Thyroid gland (tissue), 4 donors: ENCODE measurements around the gene EXOSC2.

ENCODE experiments used
- POLR2A ChIP-seq, 2 donors: fragments of 450-650 bp; IDR thresholded peaks; one replicate each; pipeline ENCODE4 v1.6.1; 2017; ENCODE audit warnings: antibody characterized with exemption in 2 of 2, mild to moderate bottlenecking in 2 of 2, moderate library complexity in 1 of 2
- TF ChIP-seq, protein P1 (sequence below), 6 experiments: fragments of 200-600 bp in 3 of 6; fragments of 450-650 bp in 3 of 6; sonication (generic) in 3 of 6; IDR thresholded peaks; one replicate each; pipeline ENCODE4 v1.5.1; 2016 to 2019; ENCODE audit warnings: antibody characterized with exemption in 6 of 6, mild to moderate bottlenecking in 2 of 6, inconsistent platforms in 1 of 6, moderate library complexity in 1 of 6

DNA sequence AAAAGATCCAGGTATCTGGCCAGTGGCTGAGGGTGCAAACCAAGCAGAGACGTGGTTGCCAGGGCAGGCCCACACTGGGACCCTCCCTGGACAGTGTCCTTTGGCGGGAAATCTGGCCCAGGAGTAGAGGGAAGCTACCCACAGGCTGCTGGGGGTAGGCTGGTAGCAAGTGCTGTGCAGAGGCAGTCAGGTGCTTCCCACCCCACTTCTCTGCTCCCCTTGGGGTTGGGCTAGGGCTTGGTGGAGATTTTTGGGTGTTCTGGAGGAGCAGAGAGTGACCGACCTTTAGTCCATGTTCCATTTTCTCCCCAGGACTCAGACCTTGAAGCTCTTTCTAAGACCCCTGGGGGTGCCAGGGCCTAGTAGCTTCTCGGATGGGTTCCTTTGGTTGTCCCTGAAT lies 23.6 kb upstream of the EXOSC2 start:
- TF ChIP-seq POLR2A (IDR thresholded peaks at IDR 0.05) = no peak
- TF ChIP-seq, protein P1, sequence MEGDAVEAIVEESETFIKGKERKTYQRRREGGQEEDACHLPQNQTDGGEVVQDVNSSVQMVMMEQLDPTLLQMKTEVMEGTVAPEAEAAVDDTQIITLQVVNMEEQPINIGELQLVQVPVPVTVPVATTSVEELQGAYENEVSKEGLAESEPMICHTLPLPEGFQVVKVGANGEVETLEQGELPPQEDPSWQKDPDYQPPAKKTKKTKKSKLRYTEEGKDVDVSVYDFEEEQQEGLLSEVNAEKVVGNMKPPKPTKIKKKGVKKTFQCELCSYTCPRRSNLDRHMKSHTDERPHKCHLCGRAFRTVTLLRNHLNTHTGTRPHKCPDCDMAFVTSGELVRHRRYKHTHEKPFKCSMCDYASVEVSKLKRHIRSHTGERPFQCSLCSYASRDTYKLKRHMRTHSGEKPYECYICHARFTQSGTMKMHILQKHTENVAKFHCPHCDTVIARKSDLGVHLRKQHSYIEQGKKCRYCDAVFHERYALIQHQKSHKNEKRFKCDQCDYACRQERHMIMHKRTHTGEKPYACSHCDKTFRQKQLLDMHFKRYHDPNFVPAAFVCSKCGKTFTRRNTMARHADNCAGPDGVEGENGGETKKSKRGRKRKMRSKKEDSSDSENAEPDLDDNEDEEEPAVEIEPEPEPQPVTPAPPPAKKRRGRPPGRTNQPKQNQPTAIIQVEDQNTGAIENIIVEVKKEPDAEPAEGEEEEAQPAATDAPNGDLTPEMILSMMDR (IDR thresholded peaks at IDR 0.05) = no peak
